WTC11 (cell line): ENCODE results near the gene SEC24A. TPM values are rescaled to one million over a fixed set of nuclear protein-coding genes. Genes with fewer than 3 reads are reported as not detected.

Experiments used
- ATAC-seq: fragments of 200-7000 bp; cut with Tn5 transposase; 2 replicates; pipeline ENCODE4 v1.10.0; 2021; ENCODE audit warnings: mild to moderate bottlenecking, moderate library complexity
- CTCF ChIA-PET: fragments of 300-600 bp; sonication (Branson Sonifier 250); formaldehyde crosslinking; loops from one replicate; lab custom pipeline; 2021; ENCODE audit warnings: antibody characterized with exemption; lab: Charles Lee
- POLR2A ChIA-PET: fragments of 350-600 bp; sonication (Branson Sonifier 250); formaldehyde crosslinking; loops from one replicate; lab custom pipeline; 2021; ENCODE audit warnings: antibody characterized with exemption; lab: Charles Lee
- DNase-seq: peaks from one replicate; pipeline ENCODE4 v3.0.0; 2021; ENCODE audit warnings: low spot score
- H3K27ac Mint-ChIP-seq: 2 replicates; pipeline ENCODE4 v1.8.0; 2021; ENCODE audit warnings: mixed read lengths
- H3K27me3 Mint-ChIP-seq: 2 replicates; pipeline ENCODE4 v1.8.0; 2021; ENCODE audit warnings: low read depth, mild to moderate bottlenecking, moderate library complexity, mixed read lengths
- H3K36me3 Mint-ChIP-seq: 2 replicates; pipeline ENCODE4 v1.8.0; 2021; ENCODE audit warnings: mixed read lengths
- H3K4me1 Mint-ChIP-seq: 2 replicates; pipeline ENCODE4 v1.8.0; 2022; ENCODE audit warnings: mixed read lengths
- H3K4me3 Mint-ChIP-seq: 2 replicates; pipeline ENCODE4 v1.8.0; 2021; ENCODE audit warnings: mild to moderate bottlenecking, moderate library complexity, mixed read lengths
- H3K9me3 Mint-ChIP-seq: 2 replicates; pipeline ENCODE4 v1.8.0; 2021; ENCODE audit warnings: mixed read lengths
- ELF4 ChIP-seq: sonication (generic); formaldehyde crosslinking; IDR thresholded peaks from 2 replicates; pipeline ENCODE4 v1.8.1; 2022; ENCODE audit warnings: low read depth, mild to moderate bottlenecking, moderate library complexity, missing genetic modification reagents
- ESRRA ChIP-seq: sonication (generic); formaldehyde crosslinking; IDR thresholded peaks from 2 replicates; pipeline ENCODE4 v1.8.1; 2022; ENCODE audit warnings: mild to moderate bottlenecking, missing genetic modification reagents, borderline replicate concordance
- JAZF1 ChIP-seq: fragments of 250-450 bp; sonication (Bioruptor Pico); IDR thresholded peaks from 2 replicates; pipeline ENCODE4 v1.9.0; 2021; ENCODE audit warnings: moderate library complexity, mild to moderate bottlenecking, inconsistent platforms
- KAT7 ChIP-seq: sonication (generic); formaldehyde crosslinking; IDR thresholded peaks from 2 replicates; pipeline ENCODE4 v1.8.1; 2023; ENCODE audit warnings: missing genetic modification reagents, mild to moderate bottlenecking, borderline replicate concordance
- MYBL2 ChIP-seq: sonication (generic); formaldehyde crosslinking; IDR thresholded peaks from 2 replicates; pipeline ENCODE4 v1.8.1; 2023; ENCODE audit warnings: mild to moderate bottlenecking, moderate library complexity, missing genetic modification reagents
- NFE2L1 ChIP-seq: sonication (generic); formaldehyde crosslinking; IDR thresholded peaks from 2 replicates; pipeline ENCODE4 v1.8.1; 2023; ENCODE audit warnings: missing genetic modification reagents
- TEAD1 ChIP-seq: sonication (generic); formaldehyde crosslinking; IDR thresholded peaks from 2 replicates; pipeline ENCODE4 v1.8.0; 2022; ENCODE audit warnings: mild to moderate bottlenecking, missing genetic modification reagents
- ZNF232 ChIP-seq: sonication (generic); formaldehyde crosslinking; IDR thresholded peaks from 2 replicates; pipeline ENCODE4 v1.8.0; 2022; ENCODE audit warnings: mild to moderate bottlenecking, missing genetic modification reagents
- ZNF263 ChIP-seq: sonication (generic); formaldehyde crosslinking; IDR thresholded peaks from 2 replicates; pipeline ENCODE4 v1.8.1; 2022; ENCODE audit warnings: low read depth, mild to moderate bottlenecking, moderate library complexity, missing genetic modification reagents
- ZNF671 ChIP-seq: fragments of 250-450 bp; sonication (Bioruptor Pico); IDR thresholded peaks from 2 replicates; pipeline ENCODE4 v1.8.0; 2021; ENCODE audit warnings: mild to moderate bottlenecking
- total RNA-seq: library from RNA; stranded (reverse); gene quantifications from 3 replicates; pipeline ENCODE4 v1.2.3, GENCODE V29; 2021
- TF ChIP-seq, protein P1 (sequence below): sonication (generic); formaldehyde crosslinking; conservative IDR thresholded peaks from 2 replicates; pipeline ENCODE4 v1.8.1; 2022; ENCODE audit warnings: mild to moderate bottlenecking, missing genetic modification reagents
- TF ChIP-seq, protein P2 (sequence below): fragments of 250-450 bp; sonication (Bioruptor Pico); IDR thresholded peaks from 2 replicates; pipeline ENCODE4 v1.8.0; 2021; ENCODE audit warnings: mild to moderate bottlenecking
- TF ChIP-seq, protein P3 (sequence below): fragments of 250-450 bp; sonication (Bioruptor Pico); IDR thresholded peaks from 2 replicates; pipeline ENCODE4 v1.9.0; 2021; ENCODE audit warnings: moderate library complexity, mild to moderate bottlenecking, inconsistent platforms, borderline replicate concordance
- TF ChIP-seq, protein P4 (sequence below): sonication (generic); formaldehyde crosslinking; IDR thresholded peaks from 2 replicates; pipeline ENCODE4 v1.8.0; 2022; ENCODE audit warnings: mild to moderate bottlenecking, missing genetic modification reagents
- TF ChIP-seq, protein P5 (sequence below): sonication (generic); formaldehyde crosslinking; IDR thresholded peaks from 2 replicates; pipeline ENCODE4 v1.8.1; 2022; ENCODE audit warnings: mild to moderate bottlenecking, missing genetic modification reagents, moderate library complexity, borderline replicate concordance
- TF ChIP-seq, protein P6 (sequence below): fragments of 250-450 bp; sonication (Bioruptor Pico); conservative IDR thresholded peaks from 2 replicates; pipeline ENCODE4 v1.9.0; 2021; ENCODE audit warnings: mild to moderate bottlenecking
- TF ChIP-seq, protein P7 (sequence below): sonication (generic); formaldehyde crosslinking; conservative IDR thresholded peaks from 2 replicates; pipeline ENCODE4 v1.8.1; 2023; ENCODE audit warnings: mild to moderate bottlenecking, low read depth, missing genetic modification reagents, moderate library complexity
- TF ChIP-seq, protein P8 (sequence below): fragments of 250-450 bp; sonication (Bioruptor Pico); IDR thresholded peaks from 2 replicates; pipeline ENCODE4 v1.9.0; 2021; ENCODE audit warnings: mild to moderate bottlenecking
- TF ChIP-seq, protein P9 (sequence below): sonication (generic); formaldehyde crosslinking; IDR thresholded peaks from 2 replicates; pipeline ENCODE4 v1.8.0; 2023; ENCODE audit warnings: mild to moderate bottlenecking, missing genetic modification reagents

SEC24A gene
- total RNA-seq, 1 experiment from 2014 or later: 30.5 TPM

DNA sequence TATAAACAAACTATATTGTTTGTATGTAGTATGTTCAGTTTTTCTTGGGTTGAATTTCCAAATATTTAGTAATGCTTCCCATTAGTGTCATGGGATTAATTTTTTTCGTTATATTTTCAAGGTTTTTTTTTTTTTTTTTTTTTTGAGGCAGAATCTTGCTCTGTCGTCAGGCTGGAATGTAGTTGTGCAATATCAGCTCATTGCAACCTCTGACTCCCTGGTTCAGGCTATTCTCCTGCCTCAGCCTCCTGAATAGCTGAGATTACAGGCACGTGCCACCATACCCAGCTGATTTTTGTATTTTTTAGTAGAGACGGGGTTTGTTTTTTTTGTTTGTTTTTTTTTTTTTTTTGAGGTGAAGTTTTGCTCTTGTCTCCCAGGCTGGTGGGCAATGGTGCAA lies 120.6 kb downstream of the SEC24A start:
- no peaks in the 10 kb centered on the region for H3K9me3 Mint-ChIP-seq
- ATAC-seq: no peak
- peaks cover 74% of the 10 kb centered on the region for H3K36me3 Mint-ChIP-seq
- no peak overlapping the region for H3K4me3 Mint-ChIP-seq
- H3K4me1 Mint-ChIP-seq: no peaks in the 10 kb centered on the region
- no peak overlapping the region for H3K27ac Mint-ChIP-seq
- no peak for DNase-seq
- CTCF ChIA-PET: interaction anchor here (0.6 to 0.7 kb wide), 2 partner anchors 28 to 94 kb away, joined by 3 read pairs; no protein-coding TSS in a partner anchor
- POLR2A ChIA-PET: no interaction called here
- TF ChIP-seq ZNF263 (CRISPR knock-in tag) (no peak), JAZF1 (no peak), ZNF232 (CRISPR knock-in tag) (no peak), MYBL2 (CRISPR knock-in tag) (no peak), NFE2L1 (CRISPR knock-in tag) (no peak), TEAD1 (no peak), ELF4 (no peak), ZNF671 (CRISPR knock-in tag) (no peak)
- TF ChIP-seq, protein P1, sequence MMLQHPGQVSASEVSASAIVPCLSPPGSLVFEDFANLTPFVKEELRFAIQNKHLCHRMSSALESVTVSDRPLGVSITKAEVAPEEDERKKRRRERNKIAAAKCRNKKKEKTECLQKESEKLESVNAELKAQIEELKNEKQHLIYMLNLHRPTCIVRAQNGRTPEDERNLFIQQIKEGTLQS (CRISPR knock-in tag): no peak
- TF ChIP-seq, protein P2, sequence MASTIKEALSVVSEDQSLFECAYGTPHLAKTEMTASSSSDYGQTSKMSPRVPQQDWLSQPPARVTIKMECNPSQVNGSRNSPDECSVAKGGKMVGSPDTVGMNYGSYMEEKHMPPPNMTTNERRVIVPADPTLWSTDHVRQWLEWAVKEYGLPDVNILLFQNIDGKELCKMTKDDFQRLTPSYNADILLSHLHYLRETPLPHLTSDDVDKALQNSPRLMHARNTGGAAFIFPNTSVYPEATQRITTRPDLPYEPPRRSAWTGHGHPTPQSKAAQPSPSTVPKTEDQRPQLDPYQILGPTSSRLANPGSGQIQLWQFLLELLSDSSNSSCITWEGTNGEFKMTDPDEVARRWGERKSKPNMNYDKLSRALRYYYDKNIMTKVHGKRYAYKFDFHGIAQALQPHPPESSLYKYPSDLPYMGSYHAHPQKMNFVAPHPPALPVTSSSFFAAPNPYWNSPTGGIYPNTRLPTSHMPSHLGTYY: no peak
- TF ChIP-seq, protein P3, sequence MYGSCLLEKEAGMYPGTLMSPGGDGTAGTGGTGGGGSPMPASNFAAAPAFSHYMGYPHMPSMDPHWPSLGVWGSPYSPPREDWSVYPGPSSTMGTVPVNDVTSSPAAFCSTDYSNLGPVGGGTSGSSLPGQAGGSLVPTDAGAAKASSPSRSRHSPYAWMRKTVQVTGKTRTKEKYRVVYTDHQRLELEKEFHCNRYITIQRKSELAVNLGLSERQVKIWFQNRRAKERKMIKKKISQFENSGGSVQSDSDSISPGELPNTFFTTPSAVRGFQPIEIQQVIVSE (CRISPR knock-in tag): no peak
- TF ChIP-seq, protein P4, sequence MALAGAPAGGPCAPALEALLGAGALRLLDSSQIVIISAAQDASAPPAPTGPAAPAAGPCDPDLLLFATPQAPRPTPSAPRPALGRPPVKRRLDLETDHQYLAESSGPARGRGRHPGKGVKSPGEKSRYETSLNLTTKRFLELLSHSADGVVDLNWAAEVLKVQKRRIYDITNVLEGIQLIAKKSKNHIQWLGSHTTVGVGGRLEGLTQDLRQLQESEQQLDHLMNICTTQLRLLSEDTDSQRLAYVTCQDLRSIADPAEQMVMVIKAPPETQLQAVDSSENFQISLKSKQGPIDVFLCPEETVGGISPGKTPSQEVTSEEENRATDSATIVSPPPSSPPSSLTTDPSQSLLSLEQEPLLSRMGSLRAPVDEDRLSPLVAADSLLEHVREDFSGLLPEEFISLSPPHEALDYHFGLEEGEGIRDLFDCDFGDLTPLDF (CRISPR knock-in tag): no peak
- TF ChIP-seq, protein P5, sequence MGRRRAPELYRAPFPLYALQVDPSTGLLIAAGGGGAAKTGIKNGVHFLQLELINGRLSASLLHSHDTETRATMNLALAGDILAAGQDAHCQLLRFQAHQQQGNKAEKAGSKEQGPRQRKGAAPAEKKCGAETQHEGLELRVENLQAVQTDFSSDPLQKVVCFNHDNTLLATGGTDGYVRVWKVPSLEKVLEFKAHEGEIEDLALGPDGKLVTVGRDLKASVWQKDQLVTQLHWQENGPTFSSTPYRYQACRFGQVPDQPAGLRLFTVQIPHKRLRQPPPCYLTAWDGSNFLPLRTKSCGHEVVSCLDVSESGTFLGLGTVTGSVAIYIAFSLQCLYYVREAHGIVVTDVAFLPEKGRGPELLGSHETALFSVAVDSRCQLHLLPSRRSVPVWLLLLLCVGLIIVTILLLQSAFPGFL (CRISPR knock-in tag): no peak
- TF ChIP-seq, protein P6, sequence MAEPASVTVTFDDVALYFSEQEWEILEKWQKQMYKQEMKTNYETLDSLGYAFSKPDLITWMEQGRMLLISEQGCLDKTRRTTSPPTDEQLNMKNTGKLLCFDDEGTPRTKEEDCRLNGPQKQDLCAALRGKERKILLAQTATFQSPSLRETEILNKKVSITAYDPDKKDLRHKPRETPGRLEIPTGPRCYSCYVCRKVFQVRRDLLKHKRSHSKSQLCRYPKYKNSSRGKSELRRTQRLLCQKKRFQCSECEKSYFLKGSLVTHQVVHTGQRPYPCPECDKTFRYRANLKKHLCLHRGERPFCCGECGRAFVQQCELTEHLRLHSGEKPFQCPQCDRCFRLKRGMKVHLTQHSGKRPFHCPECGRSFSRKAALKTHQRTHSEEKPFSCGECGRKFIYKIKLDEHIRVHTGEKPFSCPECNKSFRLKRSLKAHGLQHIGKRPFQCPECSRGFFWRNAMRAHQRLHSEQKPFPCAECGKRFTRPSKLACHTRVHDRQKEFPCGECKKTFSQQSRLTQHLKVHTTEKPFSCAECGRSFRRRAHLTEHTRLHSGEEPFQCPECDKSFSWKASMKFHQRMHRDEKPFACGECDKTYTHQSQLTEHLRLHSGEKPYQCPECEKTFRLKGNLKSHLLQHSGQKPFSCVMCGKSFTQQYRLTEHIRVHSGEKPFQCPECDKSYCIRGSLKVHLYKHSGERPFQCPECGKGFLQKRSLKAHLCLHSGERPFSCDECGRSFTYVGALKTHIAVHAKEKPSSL (CRISPR knock-in tag): no peak
- TF ChIP-seq, all 79 proteins: peak for 0
- no peaks in the 10 kb centered on the region for H3K27me3 Mint-ChIP-seq

DNA sequence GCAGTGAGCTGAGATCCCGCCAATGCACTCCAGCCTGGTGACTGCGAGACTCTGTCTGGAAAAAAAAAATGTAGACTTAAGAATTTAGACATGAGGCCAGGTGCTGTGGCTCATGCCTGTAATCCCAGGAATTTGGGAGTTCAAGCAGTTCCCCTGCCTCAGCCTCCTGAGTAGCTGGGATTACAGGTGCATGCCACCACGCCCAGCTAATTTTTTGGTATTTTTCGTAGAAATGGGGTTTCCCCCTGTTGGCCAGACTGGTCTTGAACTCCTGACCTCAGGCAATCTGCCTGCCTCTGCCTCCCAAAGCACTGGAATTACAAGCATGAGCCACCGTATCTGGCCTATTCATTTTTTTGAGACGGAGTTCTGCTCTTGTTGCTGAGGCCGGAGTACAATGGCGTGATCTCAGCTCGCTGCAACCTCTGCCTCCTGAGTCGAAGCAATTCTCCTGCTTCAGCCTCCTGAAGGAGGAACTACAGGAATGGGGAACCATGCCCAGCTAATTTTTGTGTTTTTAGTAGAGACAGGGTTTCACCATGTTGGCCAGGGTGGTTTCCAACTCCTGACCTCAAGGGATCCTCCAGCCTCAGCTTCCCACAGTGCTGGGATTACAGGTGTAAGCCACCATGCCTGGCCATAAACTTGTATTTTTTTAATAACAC lies 124.0 kb downstream of the SEC24A start:
- no peaks in the 10 kb centered on the region for H3K9me3 Mint-ChIP-seq
- no peaks in the 10 kb centered on the region for H3K27me3 Mint-ChIP-seq
- ChIA-PET CTCF (no interaction called here), POLR2A (no interaction called here)
- no peaks in the 10 kb centered on the region for H3K4me1 Mint-ChIP-seq
- H3K4me3 Mint-ChIP-seq: no peak overlapping the region
- DNase-seq (no peak), ATAC-seq (no peak)
- H3K36me3 Mint-ChIP-seq: peaks cover 82% of the 10 kb centered on the region
- no peak overlapping the region for H3K27ac Mint-ChIP-seq
- TF ChIP-seq, protein P7, sequence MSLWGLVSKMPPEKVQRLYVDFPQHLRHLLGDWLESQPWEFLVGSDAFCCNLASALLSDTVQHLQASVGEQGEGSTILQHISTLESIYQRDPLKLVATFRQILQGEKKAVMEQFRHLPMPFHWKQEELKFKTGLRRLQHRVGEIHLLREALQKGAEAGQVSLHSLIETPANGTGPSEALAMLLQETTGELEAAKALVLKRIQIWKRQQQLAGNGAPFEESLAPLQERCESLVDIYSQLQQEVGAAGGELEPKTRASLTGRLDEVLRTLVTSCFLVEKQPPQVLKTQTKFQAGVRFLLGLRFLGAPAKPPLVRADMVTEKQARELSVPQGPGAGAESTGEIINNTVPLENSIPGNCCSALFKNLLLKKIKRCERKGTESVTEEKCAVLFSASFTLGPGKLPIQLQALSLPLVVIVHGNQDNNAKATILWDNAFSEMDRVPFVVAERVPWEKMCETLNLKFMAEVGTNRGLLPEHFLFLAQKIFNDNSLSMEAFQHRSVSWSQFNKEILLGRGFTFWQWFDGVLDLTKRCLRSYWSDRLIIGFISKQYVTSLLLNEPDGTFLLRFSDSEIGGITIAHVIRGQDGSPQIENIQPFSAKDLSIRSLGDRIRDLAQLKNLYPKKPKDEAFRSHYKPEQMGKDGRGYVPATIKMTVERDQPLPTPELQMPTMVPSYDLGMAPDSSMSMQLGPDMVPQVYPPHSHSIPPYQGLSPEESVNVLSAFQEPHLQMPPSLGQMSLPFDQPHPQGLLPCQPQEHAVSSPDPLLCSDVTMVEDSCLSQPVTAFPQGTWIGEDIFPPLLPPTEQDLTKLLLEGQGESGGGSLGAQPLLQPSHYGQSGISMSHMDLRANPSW: no peak
- TF ChIP-seq, protein P8, sequence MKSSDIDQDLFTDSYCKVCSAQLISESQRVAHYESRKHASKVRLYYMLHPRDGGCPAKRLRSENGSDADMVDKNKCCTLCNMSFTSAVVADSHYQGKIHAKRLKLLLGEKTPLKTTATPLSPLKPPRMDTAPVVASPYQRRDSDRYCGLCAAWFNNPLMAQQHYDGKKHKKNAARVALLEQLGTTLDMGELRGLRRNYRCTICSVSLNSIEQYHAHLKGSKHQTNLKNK (CRISPR knock-in tag): no peak
- TF ChIP-seq KAT7: no peak
- TF ChIP-seq, protein P9, sequence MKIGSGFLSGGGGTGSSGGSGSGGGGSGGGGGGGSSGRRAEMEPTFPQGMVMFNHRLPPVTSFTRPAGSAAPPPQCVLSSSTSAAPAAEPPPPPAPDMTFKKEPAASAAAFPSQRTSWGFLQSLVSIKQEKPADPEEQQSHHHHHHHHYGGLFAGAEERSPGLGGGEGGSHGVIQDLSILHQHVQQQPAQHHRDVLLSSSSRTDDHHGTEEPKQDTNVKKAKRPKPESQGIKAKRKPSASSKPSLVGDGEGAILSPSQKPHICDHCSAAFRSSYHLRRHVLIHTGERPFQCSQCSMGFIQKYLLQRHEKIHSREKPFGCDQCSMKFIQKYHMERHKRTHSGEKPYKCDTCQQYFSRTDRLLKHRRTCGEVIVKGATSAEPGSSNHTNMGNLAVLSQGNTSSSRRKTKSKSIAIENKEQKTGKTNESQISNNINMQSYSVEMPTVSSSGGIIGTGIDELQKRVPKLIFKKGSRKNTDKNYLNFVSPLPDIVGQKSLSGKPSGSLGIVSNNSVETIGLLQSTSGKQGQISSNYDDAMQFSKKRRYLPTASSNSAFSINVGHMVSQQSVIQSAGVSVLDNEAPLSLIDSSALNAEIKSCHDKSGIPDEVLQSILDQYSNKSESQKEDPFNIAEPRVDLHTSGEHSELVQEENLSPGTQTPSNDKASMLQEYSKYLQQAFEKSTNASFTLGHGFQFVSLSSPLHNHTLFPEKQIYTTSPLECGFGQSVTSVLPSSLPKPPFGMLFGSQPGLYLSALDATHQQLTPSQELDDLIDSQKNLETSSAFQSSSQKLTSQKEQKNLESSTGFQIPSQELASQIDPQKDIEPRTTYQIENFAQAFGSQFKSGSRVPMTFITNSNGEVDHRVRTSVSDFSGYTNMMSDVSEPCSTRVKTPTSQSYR (CRISPR knock-in tag): no peak
- no peak for TF ChIP-seq ESRRA (CRISPR knock-in tag)
